GM18508 (cell line): Measurements from ENCODE around the gene ABAT.

Experiments
- ATAC-seq: cut with Tn5 transposase; IDR thresholded peaks from one replicate; pipeline ENCODE4 v1.9.1; 2021; ENCODE audit warnings: moderate number of reproducible peaks; ENCODE audit not compliant: insufficient read depth, unreplicated experiment

ABAT gene

GRCh38 chr16:8808009-8808408 is 133.6 kb downstream of the ABAT start:
- no peak for ATAC-seq

DNA sequence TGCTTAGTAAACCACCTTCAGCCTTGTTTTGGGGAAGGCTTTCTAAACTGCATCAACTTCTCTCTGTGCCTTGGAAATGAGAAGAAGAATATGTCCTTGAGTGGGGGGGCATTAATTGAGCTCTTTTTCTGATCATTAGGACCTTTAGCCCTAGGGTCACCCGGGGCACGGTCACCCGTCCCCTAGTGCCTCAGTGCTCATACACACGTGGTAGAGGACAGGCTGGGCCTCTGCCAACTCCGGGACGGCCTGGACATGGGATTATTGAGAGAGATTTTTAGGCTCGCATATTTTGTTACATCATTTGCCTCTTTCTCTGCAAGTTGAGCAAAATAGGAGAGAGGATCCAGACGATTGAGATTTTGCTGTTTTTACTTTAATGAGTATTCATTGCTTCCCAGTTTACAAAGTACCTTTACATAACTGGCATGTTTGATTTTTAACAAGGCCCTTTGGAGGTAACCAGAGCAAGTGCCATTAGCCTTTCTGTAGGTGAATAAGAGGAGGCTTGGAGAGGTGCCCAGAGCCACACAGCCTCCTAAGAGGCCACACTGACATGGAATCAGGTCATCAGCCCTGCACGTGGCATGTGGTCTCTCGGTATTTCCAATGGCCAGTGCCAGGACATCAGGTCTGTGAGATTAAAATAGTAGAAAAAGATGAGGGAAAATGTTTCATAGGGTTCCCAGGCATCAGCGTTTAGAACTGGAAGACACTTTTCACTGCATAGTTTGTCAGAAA is 134.4 kb downstream of the ABAT start:
- ATAC-seq = no peak

GRCh38 chr16:8812162-8812843 is 137.9 kb downstream of the ABAT start:
- no peak for ATAC-seq

- no peak for ATAC-seq
Measured at GRCh38 chr16:8814095-8814806, 139.8 kb downstream of the ABAT start.

- no peak for ATAC-seq
Measured at GRCh38 chr16:8816967-8817655, 142.7 kb downstream of the ABAT start.

DNA sequence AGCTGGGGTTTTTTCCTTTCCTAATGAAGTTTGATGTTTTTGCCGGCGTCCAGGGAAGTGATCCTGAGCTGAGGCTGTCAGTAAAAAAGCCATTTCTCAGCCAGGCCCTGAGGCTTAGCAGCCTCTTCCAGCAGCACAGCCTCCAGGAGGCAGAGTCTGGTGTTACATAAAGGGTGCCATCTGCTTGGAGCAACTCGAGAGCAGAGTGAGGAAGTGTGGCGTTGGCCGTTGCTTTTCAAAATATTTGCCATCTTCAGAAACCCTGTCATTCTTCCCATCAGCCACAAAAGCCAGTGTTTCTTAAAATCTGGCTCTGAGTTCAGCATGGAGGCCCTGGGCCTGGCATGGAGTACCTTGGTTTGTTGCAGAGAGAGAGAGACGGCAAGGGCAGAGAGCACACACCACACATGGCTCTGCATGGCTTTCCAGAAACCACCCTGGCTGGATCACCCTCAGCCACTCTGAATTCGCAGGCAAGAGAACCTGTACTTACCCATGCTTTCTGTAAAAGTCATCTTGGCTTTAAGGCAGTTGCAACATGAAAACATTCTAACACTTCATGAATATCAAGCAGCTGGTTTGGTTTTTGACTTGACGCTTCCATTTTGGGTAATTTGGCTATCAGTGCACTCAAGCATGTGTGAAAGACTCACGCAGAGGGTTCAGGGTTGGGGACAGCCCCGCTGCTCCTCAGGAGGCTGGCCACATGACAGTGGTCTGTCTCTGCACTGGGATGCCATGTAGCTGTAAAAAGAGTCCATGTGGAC is 144.3 kb downstream of the ABAT start:
- peak; percentile 55 for ATAC-seq

GRCh38 chr16:8819411-8820034 is 145.1 kb downstream of the ABAT start:
- ATAC-seq = no peak

DNA sequence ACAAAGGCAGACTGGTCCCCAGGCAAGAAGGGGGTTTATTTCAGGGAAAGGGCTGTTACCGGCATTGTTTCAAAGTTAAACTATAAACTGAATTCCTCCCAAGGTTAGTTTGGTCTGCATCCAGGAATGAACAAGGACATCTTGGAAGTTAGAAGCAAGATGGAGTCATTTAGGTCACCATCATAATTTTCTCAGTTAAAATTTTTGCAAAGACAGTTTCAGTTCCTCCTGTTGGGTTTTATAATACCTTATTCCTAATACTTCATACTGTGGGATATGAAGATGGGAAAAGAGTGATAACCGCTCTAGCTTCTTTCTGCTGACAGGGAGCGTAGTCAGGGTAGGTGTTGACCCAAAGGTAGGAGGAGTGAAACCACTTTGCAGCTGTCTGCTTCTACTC is 148.0 kb downstream of the ABAT start:
- no peak for ATAC-seq

DNA sequence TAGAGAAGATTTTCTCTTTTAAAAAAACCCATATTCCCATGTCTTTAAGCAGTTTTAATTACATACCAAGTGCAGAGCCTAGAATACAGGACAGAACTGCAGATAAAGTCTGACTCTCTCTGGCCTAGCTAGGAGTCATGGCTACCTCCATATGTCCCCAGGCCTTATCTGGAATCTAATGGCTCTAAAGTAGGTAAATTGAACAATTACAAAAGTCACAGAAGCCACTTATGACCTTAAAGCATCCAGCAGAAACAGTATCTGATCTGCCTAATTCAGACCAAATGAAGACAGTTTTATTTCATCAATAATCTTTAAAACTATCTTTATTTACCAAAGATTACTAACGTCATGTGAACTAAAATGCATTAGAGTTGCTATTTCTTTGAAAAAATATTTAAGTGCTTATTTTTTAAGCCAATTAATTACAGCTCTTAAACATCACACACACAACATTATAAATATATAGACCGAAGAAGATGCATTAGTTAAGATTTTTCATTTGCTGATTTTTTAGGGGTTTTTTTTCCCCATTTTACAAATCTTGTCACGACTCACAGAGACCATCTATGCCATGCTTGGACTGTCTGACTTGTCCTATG is 152.0 kb downstream of the ABAT start:
- ATAC-seq = no peak

- ATAC-seq = no peak
Measured at GRCh38 chr16:8828541-8829165, 154.2 kb downstream of the ABAT start.

DNA sequence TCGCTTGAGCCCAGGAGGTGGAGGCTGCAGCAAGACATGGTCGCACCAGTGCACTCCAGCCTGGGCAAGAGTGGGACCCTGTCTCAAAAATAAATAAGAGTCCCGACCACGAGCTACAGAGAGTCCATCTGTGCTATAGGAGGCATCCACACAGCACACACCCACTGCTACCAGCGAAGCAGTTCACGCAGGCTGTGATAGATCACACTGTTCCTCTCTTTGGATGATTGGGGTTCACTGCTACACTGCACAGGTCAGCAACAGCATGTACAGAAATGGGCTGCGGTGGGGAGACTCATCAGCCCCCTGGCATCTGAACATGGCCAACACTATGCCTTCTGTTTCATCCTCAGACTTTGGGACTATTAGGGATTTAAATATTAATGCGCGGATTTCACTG is 157.0 kb downstream of the ABAT start:
- ATAC-seq = no peak

GRCh38 chr16:8831871-8832716 is 157.7 kb downstream of the ABAT start:
- ATAC-seq = no peak

GRCh38 chr16:8832717-8833105 is 158.3 kb downstream of the ABAT start:
- no peak for ATAC-seq
